Activated CD8-positive, alpha-beta memory T cell treated with anti-CD3 and anti-CD28 coated beads for 1 hour (primary cell): ENCODE results near the gene UBTD2.
"Not testable (repeated sequence)": the region's sequence is repeated elsewhere in the genome, so short reads cannot be mapped to it uniquely, and the experiment has no call there.

Source experiments
- DNase-seq, 2 donors: peaks; one replicate each; pipeline ENCODE4 v3.0.0-alpha.2; 2020; ENCODE audit warnings: low read depth in 1 of 2; ENCODE audit errors: extremely low read depth in 1 of 2

UBTD2 gene

GRCh38 chr5:172283020-172283861, at the start of gene UBTD2:
Gene UBTD2, minus strand, starts transcription at chr5:172283764. Its CDS starts 99 bp downstream, at chr5:172283665.
- peak; percentile 40 to 58 for DNase-seq

- not testable (repeated sequence) for DNase-seq
Measured at GRCh38 chr5:172326901-172327300, 43.3 kb upstream of the UBTD2 start.

- DNase-seq, result no peak
Measured at GRCh38 chr5:172325452-172325851, 41.9 kb upstream of the UBTD2 start.

- DNase-seq, result no peak
Measured at GRCh38 chr5:172322028-172322965, 38.7 kb upstream of the UBTD2 start.

- no peak for DNase-seq
Measured at GRCh38 chr5:172321593-172321992, 38.0 kb upstream of the UBTD2 start.

GRCh38 chr5:172319708-172320441, 36.3 kb upstream of the UBTD2 start:
- no peak for DNase-seq

GRCh38 chr5:172315587-172316493, 32.3 kb upstream of the UBTD2 start:
- DNase-seq, result no peak

- DNase-seq, result no peak
Measured at GRCh38 chr5:172313915-172314314, 30.4 kb upstream of the UBTD2 start.

GRCh38 chr5:172312286-172312685, 28.7 kb upstream of the UBTD2 start:
- DNase-seq, result no peak

GRCh38 chr5:172311605-172312004, 28.0 kb upstream of the UBTD2 start:
- no peak for DNase-seq

- DNase-seq, result no peak
Measured at GRCh38 chr5:172311026-172311425, 27.5 kb upstream of the UBTD2 start.

GRCh38 chr5:172305380-172305779, 21.8 kb upstream of the UBTD2 start:
- no peak for DNase-seq

GRCh38 chr5:172303572-172304335, 20.2 kb upstream of the UBTD2 start:
- no peak for DNase-seq

- DNase-seq, result no peak
Measured at GRCh38 chr5:172303162-172303561, 19.6 kb upstream of the UBTD2 start.

- DNase-seq, result no peak
Measured at GRCh38 chr5:172302047-172302710, 18.6 kb upstream of the UBTD2 start.

GRCh38 chr5:172299916-172300439, 16.4 kb upstream of the UBTD2 start:
- DNase-seq, result no peak

GRCh38 chr5:172294831-172295230, 11.3 kb upstream of the UBTD2 start:
- DNase-seq, result no peak

GRCh38 chr5:172293745-172294342, 10.3 kb upstream of the UBTD2 start:
- no peak for DNase-seq
